ENCODE results near the gene CHCHD6. TPM values are rescaled to one million over a fixed set of nuclear protein-coding genes. Genes with fewer than 3 reads are reported as not detected.
A peak's percentile ranks its signal among the peaks of the same experiment; 100 is the strongest.

The CHCHD6 gene
- total RNA-seq, 1 experiment from 2014 or later = 36.3 TPM

DNA sequence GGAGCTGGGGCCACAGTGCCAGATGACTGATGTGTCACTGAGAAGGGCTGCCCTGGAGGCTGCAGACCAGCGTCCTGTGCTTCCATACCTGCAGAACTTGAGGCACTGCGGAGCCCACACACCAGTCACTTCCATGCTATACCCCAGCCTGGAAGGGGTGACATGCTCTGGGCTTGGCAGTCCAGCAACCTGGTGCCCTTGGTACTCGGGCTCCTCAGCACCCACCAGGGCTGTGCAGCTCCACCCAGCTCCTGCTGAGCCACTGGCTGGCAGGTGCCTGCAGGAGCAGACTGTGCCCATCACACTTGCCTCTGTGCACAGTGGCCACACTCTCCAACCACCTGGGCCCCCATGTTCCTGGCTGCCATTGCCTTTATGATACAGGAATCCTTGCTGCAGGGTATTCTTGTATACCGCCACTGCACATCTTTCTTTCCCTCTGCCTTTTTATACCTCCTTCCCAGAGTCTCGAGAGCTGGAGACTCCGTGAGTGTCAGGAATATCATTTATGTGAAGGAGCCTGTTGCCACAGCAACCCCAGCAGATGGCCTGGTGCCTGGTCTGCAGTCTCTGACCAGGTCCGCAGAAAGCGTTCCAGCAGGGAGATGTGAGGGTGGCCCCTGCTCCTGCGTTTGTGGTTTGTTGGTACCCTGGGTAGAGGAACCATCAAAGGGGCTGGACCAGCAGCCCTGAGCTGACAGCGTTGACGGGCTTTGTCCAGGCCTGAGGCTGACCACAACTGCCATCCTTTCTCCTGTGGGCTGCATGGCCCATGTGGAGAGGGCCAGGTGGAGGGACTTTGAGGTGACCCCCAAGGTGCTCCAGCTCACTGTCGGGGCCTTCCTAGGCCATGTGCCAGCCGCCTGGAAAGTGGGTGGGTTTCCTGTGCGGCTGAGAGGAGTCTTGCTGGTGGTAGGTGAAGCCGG, 185.5 kb downstream of the CHCHD6 start:
- Histone ChIP-seq H3K9ac (ENCODE audit: low read length) (no peak overlapping the region), H2AFZ (ENCODE audit: low read depth, low read length, poor library complexity, severe bottlenecking) (no peak overlapping the region), H3K27ac (ENCODE audit: low read depth, low read length) (no peak overlapping the region), H3K9me3 (ENCODE audit: control insufficient read depth in 1 of 2, insufficient read depth in 1 of 2, low read depth in 1 of 2, low read length in 2 of 2) (no peaks in the 10 kb centered on the region), H4K20me1 (ENCODE audit: insufficient read depth) (no peaks in the 10 kb centered on the region), H3K4me1 (ENCODE audit: control insufficient read depth in 1 of 2, insufficient read depth in 2 of 2, low read length in 2 of 2) (peaks cover 3 to 6% of the 10 kb centered on the region in 2 experiments; a peak in 1 of 4 replicates), H3K9me2 (ENCODE audit: insufficient read depth) (no peaks in the 10 kb centered on the region), H3K4me3 (replicated peaks in 1 of 2; ENCODE audit: low read depth in 1 of 2, low read length in 2 of 2) (no peak overlapping the region), H3K4me2 (ENCODE audit: low read length) (no peak overlapping the region), H3K27me3 (ENCODE audit: insufficient read depth, low read length) (no peaks in the 10 kb centered on the region), H3K79me2 (ENCODE audit: insufficient read depth, low read length) (no peaks in the 10 kb centered on the region), H3K36me3 (ENCODE audit: control insufficient read depth in 1 of 2, insufficient read depth in 2 of 2, low read length in 2 of 2) (no peaks in the 10 kb centered on the region)
- POLR2A ChIA-PET = no interaction called here
- CTCF ChIA-PET = no interaction called here
- DNase-seq (ENCODE audit: low read depth, low spot score) (no peak), ATAC-seq (no peak)
- RAD21 ChIA-PET (ENCODE audit: low non-redundant PET in 1 of 2, low total read pairs in 2 of 2, uncharacterized antibody in 2 of 2, unreplicated experiment in 2 of 2) = no interaction called here
- BruUV-seq (replicated peaks) = no TSS peak
- TF ChIP-seq POLR2A (IDR thresholded peaks at IDR 0.05; ENCODE audit: borderline replicate concordance, extremely low read depth, insufficient read depth, insufficient read length) (no peak), ELF1 (IDR thresholded peaks at IDR 0.05; ENCODE audit: borderline replicate concordance, low read depth) (no peak)
- intact Hi-C loops (cut with micrococcal nuclease) = no loop called here

- Histone ChIP-seq H4K20me1 (ENCODE audit: insufficient read depth) (no peaks in the 10 kb centered on the region), H2AFZ (ENCODE audit: low read depth, low read length, poor library complexity, severe bottlenecking) (no peak overlapping the region), H3K4me3 (replicated peaks in 1 of 2; ENCODE audit: low read depth in 1 of 2, low read length in 2 of 2) (no peak overlapping the region), H3K4me1 (ENCODE audit: control insufficient read depth in 1 of 2, insufficient read depth in 2 of 2, low read length in 2 of 2) (peaks cover 3 to 10% of the 10 kb centered on the region in 2 experiments; a peak in 1 of 4 replicates), H3K9me3 (ENCODE audit: control insufficient read depth in 1 of 2, insufficient read depth in 1 of 2, low read depth in 1 of 2, low read length in 2 of 2) (no peaks in the 10 kb centered on the region), H3K4me2 (ENCODE audit: low read length) (no peak overlapping the region), H3K27ac (ENCODE audit: low read depth, low read length) (no peak overlapping the region), H3K27me3 (ENCODE audit: insufficient read depth, low read length) (no peaks in the 10 kb centered on the region), H3K9ac (ENCODE audit: low read length) (no peak overlapping the region), H3K79me2 (ENCODE audit: insufficient read depth, low read length) (no peaks in the 10 kb centered on the region), H3K36me3 (ENCODE audit: control insufficient read depth in 1 of 2, insufficient read depth in 2 of 2, low read length in 2 of 2) (no peaks in the 10 kb centered on the region), H3K9me2 (ENCODE audit: insufficient read depth) (no peaks in the 10 kb centered on the region)
- RAD21 ChIA-PET (ENCODE audit: low non-redundant PET in 1 of 2, low total read pairs in 2 of 2, uncharacterized antibody in 2 of 2, unreplicated experiment in 2 of 2) = no interaction called here
- BruUV-seq (replicated peaks) = no TSS peak
- peak; percentile 47; the same call in 1 of the 2 replicates for ATAC-seq
- CTCF ChIA-PET = no interaction called here
- intact Hi-C loops (cut with micrococcal nuclease) = no loop called here
- POLR2A ChIA-PET = no interaction called here
- DNase-seq (ENCODE audit: low read depth, low spot score) = no peak
- no peak for TF ChIP-seq ZBTB33 (IDR thresholded peaks at IDR 0.05; ENCODE audit: extremely low read depth, insufficient replicate concordance, low read length)
- TF ChIP-seq FOSL1 (IDR thresholded peaks at IDR 0.05; ENCODE audit: low read depth) = no peak
- no peak for TF ChIP-seq ZNF274 (IDR thresholded peaks at IDR 0.05; ENCODE audit: low read depth, low read length)
- no peak for TF ChIP-seq MAX (IDR thresholded peaks at IDR 0.05)
- TF ChIP-seq POLR2A (IDR thresholded peaks at IDR 0.05; ENCODE audit: borderline replicate concordance, extremely low read depth, insufficient read depth, insufficient read length) = no peak
- no peak for TF ChIP-seq CEBPB (IDR thresholded peaks at IDR 0.05; ENCODE audit: low read depth)
- no peak for TF ChIP-seq REST (IDR thresholded peaks at IDR 0.05; ENCODE audit: low read depth)
- TF ChIP-seq CTCF (IDR thresholded peaks at IDR 0.05 in 2 of 3, conservative IDR thresholded peaks at IDR 0.05 in 1 of 3; ENCODE audit: borderline replicate concordance in 1 of 3, insufficient read depth in 1 of 3, low read depth in 2 of 3, low read length in 2 of 3) = no peak
- no peak for TF ChIP-seq POLR2AphosphoS5 (IDR thresholded peaks at IDR 0.05; ENCODE audit: low read depth, low read length)
Measured at GRCh38 chr3:126891141-126891540, 187.1 kb downstream of the CHCHD6 start.

Data from HCT116 (cell line).